Activated naive CD4-positive, alpha-beta T cell treated with anti-CD3 and anti-CD28 coated beads for 36 hours (primary cell): ENCODE results near the gene SMIM10L1. TPM values are rescaled to one million over a fixed set of nuclear protein-coding genes. Genes with fewer than 3 reads are reported as not detected.

Experiments
- CTCF ChIA-PET: fragments of 350-600 bp; sonication (Branson Sonifier 250); formaldehyde crosslinking; loops from one replicate; lab custom pipeline; 2021; ENCODE audit warnings: antibody characterized with exemption; lab: Charles Lee
- DNase-seq: peaks from one replicate; pipeline ENCODE4 v3.0.0-alpha.2; 2020
- H3K27ac Mint-ChIP-seq: one replicate; pipeline ENCODE4 v1.8.0; 2021; ENCODE audit warnings: mild to moderate bottlenecking, mixed read lengths
- H3K27me3 Mint-ChIP-seq: one replicate; pipeline ENCODE4 v1.8.0; 2021; ENCODE audit warnings: low read depth, mixed read lengths
- H3K36me3 Mint-ChIP-seq: one replicate; pipeline ENCODE4 v1.8.0; 2021; ENCODE audit warnings: low read depth, mixed read lengths
- H3K4me1 Mint-ChIP-seq: one replicate; pipeline ENCODE4 v1.8.0; 2021; ENCODE audit warnings: low read depth, mixed read lengths
- H3K4me3 Mint-ChIP-seq: one replicate; pipeline ENCODE4 v1.8.0; 2021; ENCODE audit warnings: mild to moderate bottlenecking, moderate library complexity, mixed read lengths
- H3K9me3 Mint-ChIP-seq: one replicate; pipeline ENCODE4 v1.8.0; 2021; ENCODE audit warnings: mixed read lengths
- intact Hi-C: fragments of 100-400 bp; cut with micrococcal nuclease; formaldehyde crosslinking; loops from one replicate; pipeline ENCODE4 v1.15.1; 2023
- total RNA-seq, 2 experiments: library from RNA; stranded (reverse); gene quantifications; one replicate each; pipeline ENCODE4 v1.2.3, GENCODE V29; 2021

The SMIM10L1 gene
- total RNA-seq, 2 experiments from 2014 or later = 5.0 to 5.6 TPM

DNA sequence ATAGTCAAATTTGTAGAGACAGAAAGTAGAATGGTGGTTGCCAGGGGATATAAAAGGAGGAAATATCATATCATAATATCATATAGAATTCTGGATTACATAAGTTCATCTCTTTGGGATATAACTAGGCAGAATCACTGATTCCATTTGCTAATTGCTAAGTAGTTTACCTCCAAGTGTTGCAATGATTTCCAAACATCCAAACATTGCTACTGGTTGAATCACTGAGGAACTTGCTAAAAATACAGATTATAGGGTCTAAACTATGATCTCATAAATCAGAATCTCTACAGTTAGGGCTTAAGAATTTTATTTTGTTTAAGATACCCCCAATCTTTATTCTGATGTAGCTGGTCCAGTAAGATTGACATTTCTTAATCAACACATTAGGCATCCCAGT is 31.8 kb downstream of the SMIM10L1 start:
- CTCF ChIA-PET = no interaction called here
- no peak overlapping the region for H3K4me3 Mint-ChIP-seq
- no peaks in the 10 kb centered on the region for H3K27me3 Mint-ChIP-seq
- H3K9me3 Mint-ChIP-seq = no peaks in the 10 kb centered on the region
- intact Hi-C loops = no loop called here
- no peak overlapping the region for H3K27ac Mint-ChIP-seq
- DNase-seq = no peak
- no peaks in the 10 kb centered on the region for H3K36me3 Mint-ChIP-seq
- no peaks in the 10 kb centered on the region for H3K4me1 Mint-ChIP-seq

DNA sequence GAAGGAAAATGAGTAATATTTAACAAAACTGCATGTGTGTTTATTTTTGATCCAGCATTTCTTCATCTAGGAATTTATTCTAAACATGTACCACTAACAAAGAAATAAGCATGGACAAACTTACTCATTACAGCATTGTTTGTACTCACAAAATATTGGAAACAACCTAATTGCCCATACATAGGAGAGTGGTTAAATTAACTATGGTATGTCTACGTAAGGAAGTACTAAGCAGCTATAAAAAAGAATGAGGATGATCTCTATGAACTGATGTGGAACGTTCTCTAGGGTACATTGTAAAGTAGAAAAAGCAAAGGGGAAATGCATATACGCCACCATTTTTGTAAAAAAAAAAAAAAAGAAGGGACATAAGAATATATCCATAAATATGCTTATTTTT is 33.2 kb downstream of the SMIM10L1 start:
- CTCF ChIA-PET = no interaction called here

GRCh38 chr12:11209113-11209512 is 38.1 kb downstream of the SMIM10L1 start:
- Mint-ChIP-seq H3K36me3 (no peaks in the 10 kb centered on the region), H3K27ac (no peak overlapping the region), H3K4me1 (no peaks in the 10 kb centered on the region), H3K27me3 (no peaks in the 10 kb centered on the region), H3K4me3 (no peak overlapping the region), H3K9me3 (no peaks in the 10 kb centered on the region)
- no peak for DNase-seq
- intact Hi-C loops = no loop called here
- CTCF ChIA-PET = no interaction called here

More for the DNA sequence above, 33.2 kb downstream of the SMIM10L1 start:
- intact Hi-C loops = no loop called here
- Mint-ChIP-seq H3K36me3 (no peaks in the 10 kb centered on the region), H3K9me3 (no peaks in the 10 kb centered on the region), H3K27ac (no peak overlapping the region), H3K27me3 (no peaks in the 10 kb centered on the region), H3K4me3 (no peak overlapping the region), H3K4me1 (no peaks in the 10 kb centered on the region)
- no peak for DNase-seq

Other genes with a start within 250 kb of the SMIM10L1 start
- not detected for gene PRH2, start 242.0 kb upstream of the SMIM10L1 start, total RNA-seq
- gene TAS2R14, start 231.9 kb upstream of the SMIM10L1 start, total RNA-seq = under 1 TPM; 0.36 to 0.49 TPM
- gene TAS2R50, start 184.3 kb upstream of the SMIM10L1 start, total RNA-seq = under 1 TPM in 1 of 2 experiments, not detected in 1; 0.36 TPM
- gene TAS2R20, start 172.9 kb upstream of the SMIM10L1 start, total RNA-seq = under 1 TPM; 0.54 to 0.60 TPM
- gene TAS2R19, start 148.6 kb upstream of the SMIM10L1 start, total RNA-seq = under 1 TPM; 0.77 to 0.98 TPM
- gene TAS2R31, start 139.8 kb upstream of the SMIM10L1 start, total RNA-seq = 1 to 10 TPM; 1.1 to 1.4 TPM
- gene TAS2R46, start 108.9 kb upstream of the SMIM10L1 start, total RNA-seq = under 1 TPM; 0.27 to 0.31 TPM
- gene TAS2R43, start 78.9 kb upstream of the SMIM10L1 start, total RNA-seq = under 1 TPM in 1 of 2 experiments, not detected in 1; 0.26 TPM
- gene TAS2R30, start 36.5 kb upstream of the SMIM10L1 start, total RNA-seq = 1 to 10 TPM; 1.5 to 1.6 TPM
- gene TAS2R42, start 15.7 kb downstream of the SMIM10L1 start, total RNA-seq = not detected
- gene PRB3, start 98.5 kb downstream of the SMIM10L1 start, total RNA-seq = not detected
- not detected for gene PRB4, start 139.2 kb downstream of the SMIM10L1 start, total RNA-seq
- not detected for gene PRB2, start 224.4 kb downstream of the SMIM10L1 start, total RNA-seq